Uterus (tissue), 4 donors: ENCODE data around the gene CACNA1B. TPM values are rescaled to one million over a fixed set of nuclear protein-coding genes. Genes with fewer than 3 reads are reported as not detected.

Experiments
- DNase-seq, 2 donors: peaks; one replicate each; pipeline ENCODE4 v3.0.0-alpha.2; 2019 to 2020
- H3K27ac ChIP-seq, 2 donors: fragments of 200-600 bp; sonication (generic); 1 replicate in 1 of 2; 2 replicates in 1 of 2; pipeline ENCODE4 v1.5.1; 2016 to 2018
- H3K27me3 ChIP-seq, 2 donors: fragments of 200-600 bp; sonication (generic); one replicate each; pipeline ENCODE4 v1.5.1; 2018 to 2019; ENCODE audit warnings: control low read depth in 1 of 2
- H3K36me3 ChIP-seq, 2 donors: fragments of 200-600 bp; sonication (generic); one replicate each; pipeline ENCODE4 v1.5.1; 2019; ENCODE audit warnings: control low read depth in 1 of 2
- H3K4me1 ChIP-seq, 2 donors: fragments of 200-600 bp; sonication (generic); one replicate each; pipeline ENCODE4 v1.5.1; 2018 to 2019; ENCODE audit warnings: control low read depth in 1 of 2
- H3K4me3 ChIP-seq, 2 donors: fragments of 200-600 bp; sonication (generic); 1 replicate in 1 of 2; 2 replicates in 1 of 2; pipeline ENCODE4 v1.5.1; 2018 to 2019; ENCODE audit warnings: mild to moderate bottlenecking in 1 of 2
- H3K9me3 ChIP-seq, 2 donors: fragments of 200-600 bp; sonication (generic); one replicate each; pipeline ENCODE4 v1.5.1; 2019; ENCODE audit warnings: control low read depth in 1 of 2
- CTCF ChIP-seq, 4 experiments: fragments of 200-600 bp in 2 of 4; fragments of 450-650 bp in 2 of 4; sonication (generic) in 2 of 4; IDR thresholded peaks; one replicate each; pipeline ENCODE4 v1.5.1; 2016 to 2019; ENCODE audit warnings: antibody characterized with exemption in 4 of 4, mild to moderate bottlenecking in 2 of 4, moderate library complexity in 1 of 4
- POLR2A ChIP-seq, 2 donors: fragments of 450-650 bp; IDR thresholded peaks; one replicate each; pipeline ENCODE4 v1.6.1; 2016; ENCODE audit warnings: antibody characterized with exemption in 2 of 2, mild to moderate bottlenecking in 1 of 2, moderate library complexity in 1 of 2
- intact Hi-C: fragments of 100-400 bp; cut with DNase I; formaldehyde crosslinking; loops from one replicate; pipeline ENCODE4 v1.15.1; 2023; ENCODE audit warnings: low total_unique reads
- total RNA-seq, 4 donors: library from RNA; depleted of rRNA in 3 of 4; stranded (reverse); fragments of >200 nt in 3 of 4; gene quantifications; one replicate each; pipeline versions ENCODE4 v1.1.0 to v1.2.4, GENCODE V29; 2014 to 2023
- donor health status: DM: yes; HTN: yes; CAD: no.

Gene CACNA1B
- total RNA-seq, 4 donors from 2014 or later, result 0.12 to 0.97 TPM; not detected in 2

GRCh38 chr9:137953683-137954438 lies 76.3 kb downstream of the CACNA1B start:
- Histone ChIP-seq H3K27me3 (no peaks in the 10 kb centered on the region), H3K4me3 (no peak overlapping the region), H3K9me3 (no peaks in the 10 kb centered on the region), H3K4me1 (no peaks in the 10 kb centered on the region), H3K27ac (no peak overlapping the region), H3K36me3 (no peaks in the 10 kb centered on the region)
- DNase-seq, result no peak
- TF ChIP-seq CTCF (IDR thresholded peaks at IDR 0.05), result no peak
- no peak for TF ChIP-seq POLR2A (IDR thresholded peaks at IDR 0.05)
- intact Hi-C loops, result no loop called here

DNA sequence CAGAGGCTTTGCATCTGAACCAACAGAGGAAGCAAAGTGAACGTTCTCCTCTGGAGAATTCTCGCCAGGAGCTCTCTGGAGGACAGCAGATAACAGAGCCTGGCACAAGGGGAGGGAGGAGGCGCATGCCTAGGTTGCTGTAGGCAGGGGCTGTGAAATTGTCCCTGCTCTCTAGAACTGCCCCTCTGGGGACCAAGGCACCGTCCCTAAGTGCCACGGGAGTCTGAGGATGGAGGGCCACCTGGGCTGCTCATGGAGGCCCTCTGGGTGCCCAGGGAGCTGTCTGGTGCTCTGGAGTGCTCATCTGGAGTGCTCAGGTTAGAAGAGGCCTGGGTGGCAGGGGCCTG lies 77.6 kb downstream of the CACNA1B start:
- intact Hi-C loops, result no loop called here
- TF ChIP-seq POLR2A (IDR thresholded peaks at IDR 0.05), result no peak
- no peak for TF ChIP-seq CTCF (IDR thresholded peaks at IDR 0.05)
- DNase-seq, result no peak
- no peaks in the 10 kb centered on the region for H3K4me1 ChIP-seq
- no peaks in the 10 kb centered on the region for H3K27me3 ChIP-seq
- no peak overlapping the region for H3K27ac ChIP-seq
- no peaks in the 10 kb centered on the region for H3K9me3 ChIP-seq
- H3K4me3 ChIP-seq, result no peak overlapping the region
- H3K36me3 ChIP-seq, result no peaks in the 10 kb centered on the region

DNA sequence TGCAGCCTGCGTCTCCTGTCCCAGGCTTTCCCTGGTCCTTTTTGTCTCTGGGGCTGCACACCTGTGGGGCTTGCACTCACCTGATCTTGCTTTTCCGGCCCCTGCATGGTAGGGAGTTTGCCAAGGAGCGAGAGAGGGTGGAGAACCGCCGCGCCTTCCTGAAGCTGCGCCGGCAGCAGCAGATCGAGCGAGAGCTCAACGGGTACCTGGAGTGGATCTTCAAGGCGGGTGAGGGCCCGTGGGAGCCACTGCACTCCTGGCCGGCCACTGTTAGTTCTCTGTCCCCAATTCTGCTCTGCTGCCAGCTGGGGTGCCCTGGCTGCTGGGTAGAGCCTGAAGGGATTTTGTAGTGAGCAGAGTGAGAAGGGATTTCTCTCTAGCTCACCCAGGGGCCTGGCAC lies 78.0 kb downstream of the CACNA1B start:
- Histone ChIP-seq H3K4me3 (no peak overlapping the region), H3K27ac (no peak overlapping the region), H3K4me1 (no peaks in the 10 kb centered on the region), H3K27me3 (no peaks in the 10 kb centered on the region), H3K36me3 (no peaks in the 10 kb centered on the region), H3K9me3 (no peaks in the 10 kb centered on the region)
- intact Hi-C loops, result no loop called here
- no peak for DNase-seq
- TF ChIP-seq POLR2A (IDR thresholded peaks at IDR 0.05) (no peak), CTCF (IDR thresholded peaks at IDR 0.05) (no peak)

- Histone ChIP-seq H3K4me1 (no peaks in the 10 kb centered on the region), H3K4me3 (no peak overlapping the region), H3K36me3 (no peaks in the 10 kb centered on the region), H3K27me3 (no peaks in the 10 kb centered on the region), H3K27ac (no peak overlapping the region), H3K9me3 (no peaks in the 10 kb centered on the region)
- no peak for DNase-seq
- TF ChIP-seq CTCF (IDR thresholded peaks at IDR 0.05), result no peak
- no peak for TF ChIP-seq POLR2A (IDR thresholded peaks at IDR 0.05)
- intact Hi-C loops, result no loop called here
Observed at GRCh38 chr9:137956039-137956438, 78.5 kb downstream of the CACNA1B start.

DNA sequence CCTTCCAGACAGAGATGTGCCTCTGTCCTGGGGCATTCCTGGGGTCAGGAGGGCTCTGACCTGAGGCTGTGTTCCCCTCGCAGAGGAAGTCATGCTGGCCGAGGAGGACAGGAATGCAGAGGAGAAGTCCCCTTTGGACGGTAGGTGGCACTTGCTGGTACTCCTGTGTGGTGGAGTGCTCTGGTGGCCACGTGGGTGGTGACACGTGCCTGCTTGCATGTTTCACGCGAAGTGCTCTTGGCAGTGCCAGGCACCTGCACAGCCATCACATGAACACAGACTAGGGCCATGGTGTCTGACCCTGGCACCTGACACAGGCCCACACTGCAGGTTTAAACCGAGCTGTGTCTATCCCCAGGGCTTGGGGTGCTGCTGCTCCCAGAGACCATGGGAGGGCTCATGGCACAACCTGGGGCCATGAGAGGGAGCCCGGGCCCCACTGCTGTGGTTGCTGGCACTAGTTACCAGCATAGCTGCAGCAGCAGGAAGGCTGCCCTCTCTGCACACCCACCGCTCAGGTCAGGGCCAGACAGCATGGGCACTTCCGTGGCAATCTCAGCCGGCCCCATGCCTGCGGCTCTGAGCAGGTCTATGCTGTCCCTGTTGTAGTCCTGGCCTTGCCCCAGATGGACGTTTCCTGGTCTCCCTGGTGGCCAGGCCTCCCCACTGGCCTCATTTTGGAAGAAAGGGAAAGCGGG lies 79.3 kb downstream of the CACNA1B start:
- DNase-seq, result no peak
- H3K9me3 ChIP-seq, result no peaks in the 10 kb centered on the region
- intact Hi-C loops, result no loop called here
- TF ChIP-seq CTCF (IDR thresholded peaks at IDR 0.05) (no peak), POLR2A (IDR thresholded peaks at IDR 0.05) (no peak)
- no peaks in the 10 kb centered on the region for H3K4me1 ChIP-seq
- no peak overlapping the region for H3K4me3 ChIP-seq
- H3K27me3 ChIP-seq, result no peaks in the 10 kb centered on the region
- no peak overlapping the region for H3K27ac ChIP-seq
- H3K36me3 ChIP-seq, result no peaks in the 10 kb centered on the region
